Measurements from ENCODE around the gene ACVR1B. TPM values are rescaled to one million over a fixed set of nuclear protein-coding genes. Genes with fewer than 3 reads are reported as not detected.

ACVR1B gene
- total and polyA plus RNA-seq, 2 donors (not counting 1 experiment from before 2014, with no cell fraction given), result 3.4 to 10.6 TPM

GRCh38 chr12:52032804-52033445 lies 81.4 kb downstream of the ACVR1B start:
- Histone ChIP-seq H3K9ac (ENCODE audit: low read length) (peak overlapping the region; percentile 67), H3K79me2 (ENCODE audit: control insufficient read depth, insufficient read depth, low read length) (no peaks in the 10 kb centered on the region), H3K9me3 (ENCODE audit: control extremely low read depth in 1 of 3, control insufficient read depth in 2 of 3, insufficient read depth in 1 of 3, low read length in 2 of 3) (no peaks in the 10 kb centered on the region), H3K27me3 (replicated peaks in 1 of 4; ENCODE audit: control extremely low read depth in 1 of 4, control insufficient read depth in 3 of 4, insufficient read depth in 4 of 4, low read length in 3 of 4) (peaks cover 0 to 2% (median 0%) of the 10 kb centered on the region in 4 experiments), H3K36me3 (replicated peaks in 1 of 2; ENCODE audit: control extremely low read depth in 1 of 2, control insufficient read depth in 1 of 2, extremely low read depth in 1 of 2, insufficient read depth in 2 of 2, low read length in 1 of 2) (no peaks in the 10 kb centered on the region), H3K4me3 (ENCODE audit: control extremely low read depth in 1 of 5, extremely low read depth in 1 of 5, insufficient read depth in 1 of 5, low read depth in 2 of 5, low read length in 4 of 5) (peak overlapping the region; percentile 34 to 62 (median 57)), H3K27ac (ENCODE audit: low read length in 2 of 2) (peak overlapping the region; percentile 93 to 96), H2AFZ (ENCODE audit: insufficient read depth, low read depth, low read length, poor library complexity, severe bottlenecking) (peak overlapping the region; percentile 47), H3K4me2 (replicated peaks; ENCODE audit: low read depth, low read length, poor library complexity, severe bottlenecking) (peak overlapping the region; percentile 87), H3K4me1 (ENCODE audit: control insufficient read depth in 2 of 2, insufficient read depth in 2 of 2, low read length in 2 of 2) (peaks cover 35 to 49% of the 10 kb centered on the region in 2 donors), H4K20me1 (ENCODE audit: control insufficient read depth, insufficient read depth, low read length, poor library complexity, severe bottlenecking) (no peaks in the 10 kb centered on the region)
- ATAC-seq (ENCODE audit: low read depth), result peak; percentile 79
- no peaks in the 10 kb centered on the region for H3K9me3 Mint-ChIP-seq (ENCODE audit: insufficient read depth)
- under 1% methylated on average over 48 of the region's 48 CpGs for WGBS (ENCODE audit: insufficient coverage)
- H3K4me1 Mint-ChIP-seq, result peaks cover 48% of the 10 kb centered on the region
- intact Hi-C loops (cut with micrococcal nuclease), result loop anchor here (1.0 to 5.0 kb wide), 6 partner anchors 8 to 86 kb away; partner anchors contain the start of genes ACVR1B, ATG101 and NR4A1
- POLR2A ChIA-PET, result interaction anchor here (0.5 to 2.4 kb wide), 13 partner anchors 9 to 607 kb away, joined by 3 to 15 read pairs (median 5); partner anchors contain the start of genes ATG101, NR4A1 and TAMALIN
- H3K4me3 Mint-ChIP-seq, result peak overlapping the region; percentile 88
- peak overlapping the region; percentile 94 for H3K27ac Mint-ChIP-seq
- no peak for TF ChIP-seq CTCF (IDR thresholded peaks at IDR 0.05)
- TF ChIP-seq EZH2 (IDR thresholded peaks at IDR 0.05; ENCODE audit: borderline replicate concordance, insufficient read depth, low read depth, low read length, poor library complexity, severe bottlenecking), result no peak
- DNase-seq, result peak; percentile 95
- no peaks in the 10 kb centered on the region for H3K27me3 Mint-ChIP-seq
- CTCF ChIA-PET, result interaction anchor here (0.7 to 32.6 kb wide), 12 partner anchors 8 to 213 kb away, joined by 3 to 1315 read pairs (median 12); partner anchors contain the start of genes ATG101, NR4A1, SMIM41 and TAMALIN

Data from B cell (primary cell).